Measurements from ENCODE around the gene HARBI1.

Gene HARBI1

GRCh38 chr11:46612326-46612725, 4.7 kb downstream of the HARBI1 start:
- Histone ChIP-seq H3K36me3 (replicated peaks; ENCODE audit: low read depth, low read length) (no peaks in the 10 kb centered on the region), H3K4me2 (ENCODE audit: low read length) (no peak overlapping the region), H3K27me3 (ENCODE audit: low read depth, low read length) (no peaks in the 10 kb centered on the region), H2AFZ (ENCODE audit: low read depth, low read length) (no peak overlapping the region), H4K20me1 (ENCODE audit: insufficient read depth, low read length) (no peaks in the 10 kb centered on the region), H3K9me3 (ENCODE audit: insufficient read depth, low read length) (no peaks in the 10 kb centered on the region), H3K9ac (ENCODE audit: low read length) (no peak overlapping the region), H3K27ac (ENCODE audit: low read length) (no peak overlapping the region), H3K4me1 (ENCODE audit: low read length) (peaks cover 5% of the 10 kb centered on the region; the same call in 1 of the 2 replicates), H3K4me3 (ENCODE audit: low read length) (no peak overlapping the region), H3K79me2 (ENCODE audit: low read length) (no peaks in the 10 kb centered on the region)
- TF ChIP-seq CTCF (IDR thresholded peaks at IDR 0.05; ENCODE audit: low read depth, low read length) (no peak), EZH2phosphoT487 (IDR thresholded peaks at IDR 0.05; ENCODE audit: low read depth) (no peak)

- TF ChIP-seq CTCF (IDR thresholded peaks at IDR 0.05; ENCODE audit: low read depth, low read length) (no peak), EZH2phosphoT487 (IDR thresholded peaks at IDR 0.05; ENCODE audit: low read depth) (no peak)
- H3K4me1 ChIP-seq (ENCODE audit: low read length): peaks cover 5% of the 10 kb centered on the region; the same call in 1 of the 2 replicates
- no peaks in the 10 kb centered on the region for H3K9me3 ChIP-seq (ENCODE audit: insufficient read depth, low read length)
- no peaks in the 10 kb centered on the region for H3K27me3 ChIP-seq (ENCODE audit: low read depth, low read length)
- H3K4me3 ChIP-seq (ENCODE audit: low read length): no peak overlapping the region
- H3K36me3 ChIP-seq (replicated peaks; ENCODE audit: low read depth, low read length): no peaks in the 10 kb centered on the region
- H2AFZ ChIP-seq (ENCODE audit: low read depth, low read length): no peak overlapping the region
- H4K20me1 ChIP-seq (ENCODE audit: insufficient read depth, low read length): no peaks in the 10 kb centered on the region
- H3K27ac ChIP-seq (ENCODE audit: low read length): no peak overlapping the region
- no peaks in the 10 kb centered on the region for H3K79me2 ChIP-seq (ENCODE audit: low read length)
- no peak overlapping the region for H3K4me2 ChIP-seq (ENCODE audit: low read length)
- no peak overlapping the region for H3K9ac ChIP-seq (ENCODE audit: low read length)
Measured at GRCh38 chr11:46611526-46612304, 5.3 kb downstream of the HARBI1 start.

GRCh38 chr11:46609386-46609785, 7.6 kb downstream of the HARBI1 start:
- Histone ChIP-seq H3K27ac (ENCODE audit: low read length) (no peak overlapping the region), H3K36me3 (replicated peaks; ENCODE audit: low read depth, low read length) (peaks cover 7% of the 10 kb centered on the region), H3K27me3 (ENCODE audit: low read depth, low read length) (no peaks in the 10 kb centered on the region), H3K9me3 (ENCODE audit: insufficient read depth, low read length) (peaks cover under 1% of the 10 kb centered on the region; the same call in 1 of the 2 replicates), H2AFZ (ENCODE audit: low read depth, low read length) (no peak overlapping the region), H3K79me2 (ENCODE audit: low read length) (no peaks in the 10 kb centered on the region), H4K20me1 (ENCODE audit: insufficient read depth, low read length) (no peaks in the 10 kb centered on the region), H3K9ac (ENCODE audit: low read length) (no peak overlapping the region), H3K4me2 (ENCODE audit: low read length) (no peak overlapping the region), H3K4me3 (ENCODE audit: low read length) (no peak overlapping the region), H3K4me1 (ENCODE audit: low read length) (peaks cover 4% of the 10 kb centered on the region; the same call in 1 of the 2 replicates)
- TF ChIP-seq EZH2phosphoT487 (IDR thresholded peaks at IDR 0.05; ENCODE audit: low read depth) (no peak), CTCF (IDR thresholded peaks at IDR 0.05; ENCODE audit: low read depth, low read length) (no peak)

GRCh38 chr11:46607516-46607915, 9.5 kb downstream of the HARBI1 start:
- peaks cover 6% of the 10 kb centered on the region; the same call in 1 of the 2 replicates for H3K9me3 ChIP-seq (ENCODE audit: insufficient read depth, low read length)

More at GRCh38 chr11:46607516-46607915, 9.5 kb downstream of the HARBI1 start:
- no peak overlapping the region for H3K27ac ChIP-seq (ENCODE audit: low read length)
- H2AFZ ChIP-seq (ENCODE audit: low read depth, low read length): no peak overlapping the region
- TF ChIP-seq EZH2phosphoT487 (IDR thresholded peaks at IDR 0.05; ENCODE audit: low read depth) (no peak), CTCF (IDR thresholded peaks at IDR 0.05; ENCODE audit: low read depth, low read length) (no peak)
- no peaks in the 10 kb centered on the region for H3K27me3 ChIP-seq (ENCODE audit: low read depth, low read length)
- H3K4me1 ChIP-seq (ENCODE audit: low read length): peaks cover 19% of the 10 kb centered on the region
- no peak overlapping the region for H3K4me2 ChIP-seq (ENCODE audit: low read length)
- H3K9ac ChIP-seq (ENCODE audit: low read length): no peak overlapping the region
- no peak overlapping the region for H3K4me3 ChIP-seq (ENCODE audit: low read length)
- peaks cover 14% of the 10 kb centered on the region for H3K36me3 ChIP-seq (replicated peaks; ENCODE audit: low read depth, low read length)
- H4K20me1 ChIP-seq (ENCODE audit: insufficient read depth, low read length): no peaks in the 10 kb centered on the region
- H3K79me2 ChIP-seq (ENCODE audit: low read length): no peaks in the 10 kb centered on the region
